ENCODE results near the gene THSD7A.
A peak's percentile ranks its signal among the peaks of the same experiment; 100 is the strongest.

Gene THSD7A

DNA sequence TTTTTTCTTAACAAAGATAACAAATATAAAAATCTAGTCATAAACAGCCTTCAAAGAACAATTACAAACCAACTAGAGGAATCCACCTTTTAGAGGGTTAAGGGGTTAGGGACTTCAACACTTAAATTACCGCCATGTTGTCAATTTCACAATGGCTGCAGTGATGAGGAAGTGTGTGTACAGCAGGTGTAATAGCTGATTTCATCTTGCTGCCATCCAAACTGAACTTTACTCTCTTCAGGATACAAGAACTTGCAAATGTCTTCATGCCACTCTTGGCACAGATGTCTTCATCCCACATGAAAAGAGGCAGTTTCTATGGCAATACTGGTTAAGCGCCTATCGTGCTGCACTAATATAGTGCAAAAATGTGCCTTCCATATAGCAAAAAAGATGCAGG lies 457.4 kb downstream of the THSD7A start:
- no peak for DNase-seq

DNA sequence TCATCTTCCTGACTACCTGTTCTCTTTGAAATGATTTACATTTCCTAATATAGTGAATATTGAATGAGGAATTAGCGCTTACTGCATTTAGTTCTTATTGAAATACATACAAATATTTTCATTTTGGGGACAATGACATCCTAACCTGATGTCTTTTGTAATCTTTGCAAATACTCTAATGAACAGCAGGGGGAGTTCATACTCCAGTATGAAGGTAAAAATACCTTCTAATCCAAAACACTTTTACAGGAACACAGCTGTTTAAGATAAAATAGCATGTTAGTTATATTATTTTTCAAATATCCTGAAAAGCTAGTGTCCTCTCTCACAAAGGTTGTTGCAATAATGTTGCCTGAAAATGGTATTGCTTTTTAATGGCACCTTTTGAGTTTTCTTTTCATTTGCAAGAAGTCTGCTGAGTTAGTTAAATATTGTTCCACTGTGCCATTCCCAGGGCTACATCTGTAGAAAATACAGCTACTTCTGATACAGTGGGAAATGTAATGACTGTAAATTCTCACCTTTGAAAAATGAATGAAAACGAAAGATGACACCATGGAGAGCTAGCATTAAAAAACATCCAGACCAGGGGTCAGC lies 458.4 kb downstream of the THSD7A start:
- DNase-seq: peak; percentile 58

- DNase-seq: no peak
Measured at GRCh38 chr7:11369696-11370095, 462.3 kb downstream of the THSD7A start.

- DNase-seq: no peak
Measured at GRCh38 chr7:11366118-11366517, 465.9 kb downstream of the THSD7A start.

DNA sequence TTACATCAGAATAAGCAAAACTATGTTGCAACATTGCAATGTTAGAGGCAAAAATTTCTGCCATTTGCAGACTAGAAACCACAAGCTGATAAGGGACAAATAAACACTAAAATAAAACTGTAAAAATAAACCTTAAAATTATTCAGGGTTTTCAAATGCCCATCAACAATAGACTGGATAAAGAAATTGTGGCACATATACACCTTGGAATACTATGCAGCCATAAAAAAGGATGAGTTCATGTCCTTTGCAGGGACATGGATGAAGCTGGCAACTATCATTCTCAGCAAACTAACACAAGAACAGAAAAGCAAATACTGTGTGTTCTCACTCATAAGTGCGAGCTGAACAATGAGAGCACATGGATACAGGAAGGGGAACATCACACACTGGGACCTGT lies 473.4 kb downstream of the THSD7A start:
- no peak for DNase-seq

GRCh38 chr7:11355399-11356005 lies 476.5 kb downstream of the THSD7A start:
- DNase-seq: no peak

GRCh38 chr7:11346302-11346701 lies 485.7 kb downstream of the THSD7A start:
- DNase-seq: no peak

DNA sequence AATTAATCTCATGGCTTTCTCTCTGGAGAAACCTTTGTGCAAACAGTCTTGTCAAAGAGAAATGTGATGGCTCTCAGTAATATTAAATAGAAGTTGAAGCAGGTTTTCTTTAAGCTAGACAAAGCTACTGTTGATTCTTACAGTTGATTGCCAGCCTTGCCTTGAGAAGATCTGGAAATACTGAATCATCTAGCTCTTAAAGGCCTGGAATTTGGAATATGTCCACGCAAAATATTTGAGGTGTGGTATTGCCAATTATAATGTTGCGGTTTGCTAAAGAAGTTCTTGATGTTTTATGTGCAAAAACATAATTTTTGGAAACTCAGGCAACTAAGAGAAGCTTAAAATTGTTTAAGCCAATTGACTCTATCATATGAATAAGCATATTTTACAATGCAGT lies 486.4 kb downstream of the THSD7A start:
- no peak for DNase-seq

- peak; percentile 73 for DNase-seq
Measured at GRCh38 chr7:11343818-11344413, 488.1 kb downstream of the THSD7A start.

- DNase-seq: no peak
Measured at GRCh38 chr7:11343136-11343535, 488.9 kb downstream of the THSD7A start.

- DNase-seq: peak; percentile 85
Measured at GRCh38 chr7:11341285-11341944, 490.6 kb downstream of the THSD7A start.

GRCh38 chr7:11336432-11336831 lies 495.6 kb downstream of the THSD7A start:
- DNase-seq: no peak

GRCh38 chr7:11335947-11336346 lies 496.1 kb downstream of the THSD7A start:
- no peak for DNase-seq

DNA sequence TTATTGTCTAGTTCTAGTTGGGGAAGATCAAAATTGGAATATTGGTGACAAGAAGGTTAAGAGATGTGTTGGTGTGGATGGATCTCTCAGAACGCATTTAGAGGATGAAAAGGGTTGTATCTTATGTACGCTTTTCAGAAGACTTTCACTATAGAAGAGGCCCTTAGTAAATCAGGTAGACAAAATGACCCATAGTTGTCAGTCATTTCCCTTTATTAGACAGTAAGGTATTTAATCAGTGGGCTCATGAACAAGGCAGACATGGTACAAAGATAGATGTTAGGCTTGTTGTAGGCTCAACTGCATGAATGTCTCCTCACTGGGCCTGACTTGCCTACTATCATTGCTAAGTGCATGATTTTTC lies 499.2 kb downstream of the THSD7A start:
- DNase-seq: no peak

DNA sequence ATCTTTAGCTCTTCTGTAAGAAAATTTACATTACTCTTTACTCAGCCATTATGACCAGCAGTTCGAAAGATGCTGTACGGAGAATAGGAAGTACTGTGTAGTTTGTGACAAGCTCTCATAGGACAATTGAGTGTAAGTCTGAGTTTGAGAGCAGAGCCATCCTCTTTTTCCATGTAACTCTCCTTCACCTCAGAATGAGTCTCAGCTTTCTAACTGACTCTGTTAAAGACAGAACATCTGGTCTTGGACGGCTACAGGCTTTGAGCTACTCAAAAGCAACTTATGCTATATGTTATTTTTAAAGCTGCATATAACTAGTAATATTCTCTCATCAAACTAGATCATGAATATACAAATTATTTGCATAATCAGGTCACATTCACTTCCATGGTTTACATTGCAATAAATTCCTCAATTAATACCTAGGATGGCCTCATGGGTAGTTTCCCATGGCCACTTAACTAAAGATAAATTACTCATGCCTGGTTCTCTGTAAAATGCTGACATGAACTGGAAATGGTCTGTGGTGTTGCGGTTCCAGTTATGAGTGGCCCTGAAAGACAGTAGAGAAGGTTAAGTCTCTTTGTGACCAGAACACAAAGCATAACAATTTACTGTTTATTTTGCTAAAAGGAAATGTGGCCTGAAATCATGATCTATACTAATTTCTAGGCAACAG lies 499.7 kb downstream of the THSD7A start:
- no peak for DNase-seq

GRCh38 chr7:11331128-11332102 lies 500.6 kb downstream of the THSD7A start:
- no peak for DNase-seq

DNA sequence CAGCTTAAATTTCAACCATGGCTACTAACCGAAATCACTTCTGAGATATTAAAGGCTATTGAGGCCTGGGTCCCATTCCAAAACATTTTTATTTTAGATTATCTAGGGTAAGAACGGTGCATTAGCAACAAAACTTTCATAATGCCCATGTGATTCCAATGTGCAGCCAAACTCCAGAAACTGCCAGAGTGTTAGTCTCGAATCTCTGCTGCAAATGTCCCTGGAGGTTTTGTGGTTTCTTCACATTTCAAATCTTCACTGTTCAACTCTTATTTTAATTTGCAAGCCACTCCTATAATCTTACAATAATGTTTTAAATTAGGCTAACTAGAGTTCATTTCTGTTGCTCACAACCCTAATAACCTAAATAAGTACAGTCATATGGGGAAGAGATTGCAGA lies 501.3 kb downstream of the THSD7A start:
- no peak for DNase-seq

DNA sequence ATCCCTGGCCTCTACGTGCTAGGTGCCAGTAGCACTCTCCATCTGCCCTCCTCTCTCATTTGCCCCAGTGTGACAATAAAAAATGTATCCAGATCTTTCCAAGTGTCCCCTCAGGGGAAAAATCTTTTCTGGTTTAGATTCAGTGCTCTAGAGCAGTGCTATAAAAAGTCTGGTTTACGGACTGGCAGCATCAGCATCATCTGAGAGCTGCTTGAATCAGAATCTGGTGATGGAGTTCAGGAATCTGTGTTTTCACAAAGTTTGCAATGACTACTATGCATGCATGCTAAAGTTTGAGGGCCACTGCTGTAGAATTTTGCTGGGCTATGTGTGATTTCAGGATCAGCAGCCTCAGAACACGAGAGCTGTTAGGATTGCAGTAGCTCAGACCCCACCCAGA lies 501.8 kb downstream of the THSD7A start:
- no peak for DNase-seq

DNA sequence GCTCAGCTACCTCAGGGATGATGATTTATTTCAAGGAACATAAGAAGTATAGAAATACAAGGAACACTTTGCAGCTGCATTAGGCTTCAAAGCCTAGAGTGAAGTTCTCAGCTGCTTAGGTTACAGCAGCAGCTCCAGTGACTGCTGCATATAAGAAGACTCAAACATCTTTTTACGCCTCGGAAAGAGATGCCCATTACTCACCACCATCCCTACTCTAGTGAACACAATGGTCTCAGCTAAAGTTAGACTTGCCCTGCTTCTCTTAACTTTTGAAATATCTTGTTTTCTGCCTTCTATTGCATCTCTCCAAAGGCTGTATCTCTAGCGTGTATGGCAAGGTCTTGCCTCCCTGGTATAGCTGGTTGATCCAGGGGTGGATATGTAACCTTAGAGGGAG lies 502.4 kb downstream of the THSD7A start:
- no peak for DNase-seq

DNA sequence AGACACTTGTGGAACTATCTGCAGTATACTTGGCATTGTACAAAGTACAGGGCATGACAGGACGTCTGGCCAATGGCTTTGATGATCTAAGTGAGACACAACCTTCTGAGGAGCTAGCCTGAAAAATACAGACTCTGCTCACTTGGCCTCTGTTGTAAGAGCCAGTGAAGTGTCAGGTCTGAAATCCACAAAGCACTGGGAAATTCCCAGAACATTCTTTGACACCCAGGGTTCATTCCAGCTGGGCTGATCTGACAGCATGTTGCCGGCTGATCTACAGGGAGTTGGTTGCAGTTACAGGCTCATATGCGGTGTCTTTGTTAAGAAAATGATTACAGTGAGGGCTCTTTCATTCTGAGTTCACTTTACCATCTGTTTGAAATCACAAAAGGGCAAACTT lies 503.7 kb downstream of the THSD7A start:
- no peak for DNase-seq

GRCh38 chr7:11327633-11328032 lies 504.4 kb downstream of the THSD7A start:
- peak; percentile 68 for DNase-seq
